Measurements from ENCODE around the gene PRDM15. TPM values are rescaled to one million over a fixed set of nuclear protein-coding genes. Genes with fewer than 3 reads are reported as not detected.

Gene PRDM15
- total RNA-seq, 6 donors from 2014 or later: 5.3 to 31.4 (median 7.4) TPM

DNA sequence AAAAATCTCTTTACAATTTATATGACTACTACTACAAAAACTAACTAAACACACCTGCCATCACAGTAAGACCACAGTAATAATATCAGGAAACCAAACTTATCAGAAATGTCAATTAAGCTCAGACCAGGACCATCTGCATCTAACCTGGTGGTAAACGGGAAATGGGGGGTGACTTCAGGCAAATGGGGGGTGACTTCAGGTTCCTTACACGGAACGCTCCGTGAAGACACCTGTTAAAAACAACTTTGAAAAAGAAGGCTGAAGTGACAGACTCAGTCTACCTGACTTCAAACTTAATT lies 15.8 kb downstream of the PRDM15 start:
- H3K4me1 ChIP-seq: peaks cover 0 to 9% (median 4%) of the 10 kb centered on the region in 4 donors
- DNase-seq (no peak), ATAC-seq (ENCODE audit: low FRiP score in 2 of 2) (no peak)
- TF ChIP-seq EP300 (IDR thresholded peaks at IDR 0.05): no peak
- TF ChIP-seq CTCF (IDR thresholded peaks at IDR 0.05): no peak
- TF ChIP-seq POLR2AphosphoS5 (IDR thresholded peaks at IDR 0.05): no peak
- TF ChIP-seq POLR2A (IDR thresholded peaks at IDR 0.05): no peak
- no peak overlapping the region for H3K27ac ChIP-seq
- no peaks in the 10 kb centered on the region for H3K9me3 ChIP-seq
- no peaks in the 10 kb centered on the region for H3K27me3 ChIP-seq
- 87% methylated on average over 4 of the region's 4 CpGs for WGBS, 2 donors
- no peak overlapping the region for H3K4me3 ChIP-seq
- H3K36me3 ChIP-seq: peaks cover 0 to 16% (median 10%) of the 10 kb centered on the region in 4 donors

- H3K4me3 ChIP-seq: no peak overlapping the region
- H3K27ac ChIP-seq: no peak overlapping the region
- TF ChIP-seq POLR2A (IDR thresholded peaks at IDR 0.05) (no peak), EP300 (IDR thresholded peaks at IDR 0.05) (no peak), CTCF (IDR thresholded peaks at IDR 0.05) (no peak), POLR2AphosphoS5 (IDR thresholded peaks at IDR 0.05) (no peak)
- H3K4me1 ChIP-seq: peaks cover 0 to 9% (median 4%) of the 10 kb centered on the region in 4 donors
- 97% methylated on average over 13 to 17 of the region's 17 CpGs for WGBS, 2 donors
- H3K36me3 ChIP-seq: peaks cover 0 to 25% (median 14%) of the 10 kb centered on the region in 4 donors
- no peaks in the 10 kb centered on the region for H3K9me3 ChIP-seq
- no peaks in the 10 kb centered on the region for H3K27me3 ChIP-seq
- no peak for ATAC-seq (ENCODE audit: low FRiP score in 2 of 2)
- no peak for DNase-seq
Observed at GRCh38 chr21:41861987-41862386, 17.2 kb downstream of the PRDM15 start.

- no peaks in the 10 kb centered on the region for H3K9me3 ChIP-seq
- ATAC-seq (ENCODE audit: low FRiP score in 2 of 2) (no peak), DNase-seq (no peak)
- peaks cover 3 to 32% (median 19%) of the 10 kb centered on the region in 4 donors for H3K36me3 ChIP-seq
- H3K27ac ChIP-seq: no peak overlapping the region
- H3K4me3 ChIP-seq: no peak overlapping the region
- H3K4me1 ChIP-seq: peaks cover 0 to 9% (median 1%) of the 10 kb centered on the region in 4 donors
- TF ChIP-seq POLR2AphosphoS5 (IDR thresholded peaks at IDR 0.05): no peak
- TF ChIP-seq EP300 (IDR thresholded peaks at IDR 0.05): no peak
- no peak for TF ChIP-seq POLR2A (IDR thresholded peaks at IDR 0.05)
- no peak for TF ChIP-seq CTCF (IDR thresholded peaks at IDR 0.05)
- H3K27me3 ChIP-seq: no peaks in the 10 kb centered on the region
- 66 to 90% methylated on average over 4 of the region's 4 CpGs for WGBS, 2 donors
Observed at GRCh38 chr21:41861255-41861654, 17.9 kb downstream of the PRDM15 start.

GRCh38 chr21:41859297-41859980 lies 19.7 kb downstream of the PRDM15 start:
- peaks cover 3 to 44% (median 28%) of the 10 kb centered on the region in 4 donors for H3K36me3 ChIP-seq
- WGBS, 2 donors: 93 to 94% methylated on average over 21 to 23 of the region's 23 CpGs
- no peaks in the 10 kb centered on the region for H3K9me3 ChIP-seq
- no peak overlapping the region for H3K27ac ChIP-seq
- ATAC-seq (ENCODE audit: low FRiP score in 2 of 2) (peak in 1 of 2 donors; percentile 19), DNase-seq (no peak)
- H3K27me3 ChIP-seq: no peaks in the 10 kb centered on the region
- H3K4me3 ChIP-seq: no peak overlapping the region
- TF ChIP-seq CTCF (IDR thresholded peaks at IDR 0.05): no peak
- H3K4me1 ChIP-seq: no peaks in the 10 kb centered on the region
